OCI-LY3 (cell line): Measurements from ENCODE around the gene ERGIC1.

Experiments
- H2AFZ ChIP-seq: fragments of 200-600, 300-600 bp; shearing (Covaris generic); 2 replicates; pipeline ENCODE4 v1.6.0; 2014; ENCODE audit warnings: antibody characterized with exemption, low read depth, low read length
- H3K27ac ChIP-seq: fragments of 200-600, 300-600 bp; sonication (generic); 2 replicates; pipeline ENCODE4 v1.5.1; 2014; ENCODE audit warnings: mild to moderate bottlenecking, low read length, moderate library complexity, mixed read lengths
- H3K27me3 ChIP-seq: fragments of 200-600, 300-600 bp; sonication (generic); 2 replicates; pipeline ENCODE4 v1.6.1; 2014; ENCODE audit warnings: low read depth, low read length, mixed read lengths
- H3K36me3 ChIP-seq: fragments of 200-600, 300-600 bp; sonication (generic); replicated peaks from 2 replicates; pipeline ENCODE3; 2014; ENCODE audit warnings: low read depth, low read length, mixed read lengths
- H3K4me1 ChIP-seq: fragments of 300-600, 200-600 bp; sonication (generic); 2 replicates; pipeline ENCODE4 v1.6.1; 2014; ENCODE audit warnings: low read length, mixed read lengths
- H3K4me2 ChIP-seq: fragments of 200-600, 300-600 bp; sonication (generic); 2 replicates; pipeline ENCODE4 v1.6.1; 2014; ENCODE audit warnings: low read length, mixed read lengths
- H3K4me3 ChIP-seq: fragments of 300-600, 200-600 bp; sonication (generic); 2 replicates; pipeline ENCODE4 v1.5.1; 2014; ENCODE audit warnings: antibody characterized with exemption, mild to moderate bottlenecking, low read length, moderate library complexity
- H3K79me2 ChIP-seq: fragments of 300-600, 200-600 bp; shearing (Covaris generic); 2 replicates; pipeline ENCODE4 v1.6.1; 2014; ENCODE audit warnings: mild to moderate bottlenecking, low read length, mixed read lengths
- H3K9ac ChIP-seq: fragments of 300-600, 200-600 bp; shearing (Covaris generic); 2 replicates; pipeline ENCODE4 v1.6.0; 2014; ENCODE audit warnings: mild to moderate bottlenecking, low read length, moderate library complexity
- H3K9me3 ChIP-seq: fragments of 200-600, 300-600 bp; shearing (Covaris generic); 2 replicates; pipeline ENCODE4 v1.6.1; 2014; ENCODE audit warnings: low read length, mixed read lengths; ENCODE audit not compliant: insufficient read depth
- H4K20me1 ChIP-seq: fragments of 200-600, 300-600 bp; sonication (generic); 2 replicates; pipeline ENCODE4 v1.6.1; 2016; ENCODE audit warnings: low read length, mixed read lengths; ENCODE audit not compliant: insufficient read depth
- EZH2phosphoT487 ChIP-seq: fragments of 200-600 bp; shearing (Covaris generic); IDR thresholded peaks from 2 replicates; pipeline ENCODE4 v1.6.1; 2018; ENCODE audit warnings: antibody characterized with exemption, mixed run types, low read depth
- TF ChIP-seq, protein P1 (sequence below): fragments of 200-600, 300-600 bp; sonication (generic); IDR thresholded peaks from 2 replicates; pipeline ENCODE4 v1.5.1; 2014; ENCODE audit warnings: antibody characterized with exemption, low read length, low read depth

Gene ERGIC1

DNA sequence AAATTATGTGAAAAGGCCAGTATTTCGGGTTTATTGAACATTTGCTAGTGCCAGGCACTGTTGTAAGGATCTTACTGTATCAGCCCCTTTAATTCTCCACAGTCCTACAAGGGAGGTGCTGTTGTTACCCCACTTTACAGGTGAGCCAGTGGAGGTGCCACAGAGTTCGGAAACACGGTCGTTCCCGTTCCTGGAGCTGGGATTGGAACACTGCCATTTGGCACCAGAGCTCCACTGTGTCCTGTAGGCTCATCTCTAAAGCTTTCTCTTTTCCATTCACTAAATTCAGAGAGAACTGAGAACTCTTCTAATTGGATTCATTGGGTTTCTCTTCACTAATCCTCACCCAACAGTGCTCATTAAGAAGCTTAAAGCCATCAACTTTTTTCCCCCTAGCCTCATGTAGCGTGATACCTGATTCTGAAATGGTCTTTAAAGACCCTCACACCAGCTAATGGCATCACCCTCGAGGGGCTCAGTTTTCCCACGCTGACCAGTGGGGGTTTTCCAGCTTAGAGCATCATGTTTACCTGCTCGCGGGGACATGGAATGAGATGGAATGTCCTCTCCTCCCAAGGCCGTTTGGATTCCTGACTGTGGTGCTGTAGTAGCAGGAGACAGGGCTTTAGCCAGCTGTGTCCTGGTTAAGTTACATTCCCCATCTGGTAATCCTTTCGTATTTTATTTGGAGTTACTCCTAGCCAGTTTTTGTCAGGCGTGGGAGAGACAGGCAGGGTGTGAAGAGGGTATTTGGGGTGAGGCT is 5.8 kb downstream of the ERGIC1 start:
- Histone ChIP-seq H3K36me3 (peaks cover 3% of the 10 kb centered on the region), H3K4me1 (peaks cover 26% of the 10 kb centered on the region), H3K27me3 (no peaks in the 10 kb centered on the region), H3K9me3 (no peaks in the 10 kb centered on the region), H3K27ac (no peak overlapping the region), H3K79me2 (peaks cover 34% of the 10 kb centered on the region), H3K4me3 (no peak overlapping the region), H3K9ac (no peak overlapping the region), H2AFZ (no peak overlapping the region), H3K4me2 (no peak overlapping the region), H4K20me1 (peaks cover 19% of the 10 kb centered on the region; the same call in 1 of the 2 replicates)
- TF ChIP-seq EZH2phosphoT487 = no peak
- TF ChIP-seq, protein P1, sequence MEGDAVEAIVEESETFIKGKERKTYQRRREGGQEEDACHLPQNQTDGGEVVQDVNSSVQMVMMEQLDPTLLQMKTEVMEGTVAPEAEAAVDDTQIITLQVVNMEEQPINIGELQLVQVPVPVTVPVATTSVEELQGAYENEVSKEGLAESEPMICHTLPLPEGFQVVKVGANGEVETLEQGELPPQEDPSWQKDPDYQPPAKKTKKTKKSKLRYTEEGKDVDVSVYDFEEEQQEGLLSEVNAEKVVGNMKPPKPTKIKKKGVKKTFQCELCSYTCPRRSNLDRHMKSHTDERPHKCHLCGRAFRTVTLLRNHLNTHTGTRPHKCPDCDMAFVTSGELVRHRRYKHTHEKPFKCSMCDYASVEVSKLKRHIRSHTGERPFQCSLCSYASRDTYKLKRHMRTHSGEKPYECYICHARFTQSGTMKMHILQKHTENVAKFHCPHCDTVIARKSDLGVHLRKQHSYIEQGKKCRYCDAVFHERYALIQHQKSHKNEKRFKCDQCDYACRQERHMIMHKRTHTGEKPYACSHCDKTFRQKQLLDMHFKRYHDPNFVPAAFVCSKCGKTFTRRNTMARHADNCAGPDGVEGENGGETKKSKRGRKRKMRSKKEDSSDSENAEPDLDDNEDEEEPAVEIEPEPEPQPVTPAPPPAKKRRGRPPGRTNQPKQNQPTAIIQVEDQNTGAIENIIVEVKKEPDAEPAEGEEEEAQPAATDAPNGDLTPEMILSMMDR = no peak

DNA sequence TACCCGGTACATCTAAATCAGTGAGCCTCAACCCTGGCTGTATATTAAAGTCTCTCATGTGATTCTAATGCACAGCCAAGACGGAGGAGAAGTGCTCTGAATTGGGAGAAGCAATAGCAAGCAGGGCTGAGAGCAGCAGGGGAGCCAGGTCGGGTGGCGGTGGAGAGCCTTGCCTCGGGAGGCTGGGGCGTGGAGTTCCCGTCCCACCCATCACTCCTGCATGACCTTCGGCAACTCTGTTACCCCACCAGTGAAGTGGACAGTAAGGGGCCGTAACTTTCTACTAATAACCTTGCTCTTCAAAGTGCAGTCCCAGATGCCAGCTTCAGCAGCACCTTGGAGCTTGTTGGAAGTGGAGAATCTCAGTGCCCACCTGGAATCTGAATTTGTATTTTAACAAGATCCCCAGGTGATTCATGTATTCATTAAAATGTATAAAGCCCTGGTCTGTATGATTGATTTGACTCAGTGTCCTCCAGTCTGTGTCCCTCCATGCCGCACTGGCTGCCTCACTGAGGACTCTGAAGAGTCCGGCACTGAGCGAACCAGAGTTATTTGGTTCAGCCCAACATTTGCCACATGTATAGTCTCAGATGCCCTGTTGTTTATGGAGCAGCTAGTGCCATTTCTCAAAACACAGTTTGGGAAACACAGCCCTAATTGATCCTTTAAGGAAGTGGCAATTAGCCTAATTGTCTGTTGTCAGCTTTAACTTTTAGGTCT is 6.5 kb downstream of the ERGIC1 start:
- peaks cover 27% of the 10 kb centered on the region for H3K79me2 ChIP-seq
- TF ChIP-seq, protein P1 = no peak
- TF ChIP-seq EZH2phosphoT487 = no peak
- H3K9ac ChIP-seq = no peak overlapping the region
- H3K4me3 ChIP-seq = no peak overlapping the region
- H2AFZ ChIP-seq = no peak overlapping the region
- H3K9me3 ChIP-seq = no peaks in the 10 kb centered on the region
- H3K4me1 ChIP-seq = peaks cover 19% of the 10 kb centered on the region
- peaks cover 3% of the 10 kb centered on the region for H3K36me3 ChIP-seq
- H3K27me3 ChIP-seq = no peaks in the 10 kb centered on the region
- no peak overlapping the region for H3K27ac ChIP-seq
- H3K4me2 ChIP-seq = no peak overlapping the region
- peaks cover 22% of the 10 kb centered on the region for H4K20me1 ChIP-seq

DNA sequence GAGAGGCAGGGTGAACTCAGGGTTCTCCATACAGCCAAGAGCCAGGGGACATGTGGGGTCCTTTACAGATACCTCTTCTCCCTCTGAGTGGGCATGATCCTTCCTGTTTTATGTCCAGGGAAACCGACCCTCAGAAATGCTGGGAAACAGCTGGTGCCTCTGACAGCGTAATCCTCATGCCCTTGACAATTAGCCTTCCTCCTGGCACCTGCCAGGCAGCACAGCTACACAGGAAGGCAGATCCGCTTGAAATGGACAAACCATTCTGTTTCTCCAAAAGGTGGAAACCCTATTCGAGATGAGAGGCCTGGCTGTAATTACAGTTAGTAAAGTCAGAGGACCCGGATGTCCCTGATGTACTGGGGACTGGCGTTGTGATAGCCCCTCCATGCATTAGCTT is 7.2 kb downstream of the ERGIC1 start:
- H3K27me3 ChIP-seq = no peaks in the 10 kb centered on the region
- H3K4me2 ChIP-seq = no peak overlapping the region
- TF ChIP-seq, protein P1 = no peak
- no peak for TF ChIP-seq EZH2phosphoT487
- H3K27ac ChIP-seq = no peak overlapping the region
- no peak overlapping the region for H2AFZ ChIP-seq
- no peak overlapping the region for H3K4me3 ChIP-seq
- peaks cover 20% of the 10 kb centered on the region for H3K79me2 ChIP-seq
- peaks cover 16% of the 10 kb centered on the region for H3K4me1 ChIP-seq
- H3K9ac ChIP-seq = no peak overlapping the region
- no peaks in the 10 kb centered on the region for H3K9me3 ChIP-seq
- peaks cover 3% of the 10 kb centered on the region for H3K36me3 ChIP-seq
- peaks cover 26% of the 10 kb centered on the region for H4K20me1 ChIP-seq

DNA sequence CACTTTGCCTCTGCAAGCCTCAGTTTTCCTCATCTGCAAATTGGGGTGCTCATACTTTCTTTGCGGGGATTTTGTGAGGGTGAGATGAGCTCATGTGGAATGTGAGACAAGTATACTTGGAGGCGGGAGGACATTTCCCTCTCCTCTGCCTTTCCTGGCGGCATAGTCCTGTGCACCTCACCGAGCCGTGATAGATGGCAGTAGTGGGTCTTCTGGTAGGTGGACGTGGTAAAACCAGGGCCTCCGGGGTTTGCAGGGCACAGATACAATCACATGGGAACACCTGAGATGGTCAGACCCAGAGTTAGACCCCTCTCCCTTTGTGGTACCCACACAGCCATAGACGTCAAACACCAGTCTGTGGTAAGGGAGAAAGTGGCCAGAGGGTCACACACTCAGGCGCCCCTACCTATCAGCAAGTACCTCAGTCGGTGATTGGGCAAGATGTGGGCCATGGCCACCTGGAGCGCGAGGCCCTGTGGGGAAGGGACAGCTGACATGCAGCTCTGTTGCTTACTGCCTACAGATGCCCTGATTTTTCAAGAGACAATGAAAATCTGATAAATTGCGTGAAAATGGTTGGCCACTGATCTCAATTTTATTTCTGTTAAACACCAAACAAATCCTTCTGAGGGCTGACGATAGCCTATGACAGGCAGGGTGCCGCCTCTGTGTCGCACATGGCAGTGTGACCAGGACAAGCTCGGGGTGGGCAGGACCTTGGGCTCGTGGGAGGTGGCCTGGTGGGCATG is 9.9 kb downstream of the ERGIC1 start:
- H4K20me1 ChIP-seq = peaks cover 38% of the 10 kb centered on the region
- no peak overlapping the region for H2AFZ ChIP-seq
- no peak overlapping the region for H3K27ac ChIP-seq
- no peak overlapping the region for H3K4me2 ChIP-seq
- H3K9me3 ChIP-seq = no peaks in the 10 kb centered on the region
- H3K36me3 ChIP-seq = no peaks in the 10 kb centered on the region
- H3K4me1 ChIP-seq = no peaks in the 10 kb centered on the region
- H3K9ac ChIP-seq = no peak overlapping the region
- peaks cover 4% of the 10 kb centered on the region; the same call in 1 of the 2 replicates for H3K79me2 ChIP-seq
- TF ChIP-seq, protein P1 = no peak
- no peak for TF ChIP-seq EZH2phosphoT487
- H3K27me3 ChIP-seq = no peaks in the 10 kb centered on the region
- H3K4me3 ChIP-seq = no peak overlapping the region
